Memory B cell (primary cell): ENCODE results near the gene PIP5K1B.

ENCODE experiments used
- ATAC-seq: fragments of 150-1000 bp; cut with Tn5 transposase; 2 replicates; pipeline ENCODE4 v1.10.0; 2021; ENCODE audit warnings: low read depth, mild to moderate bottlenecking, moderate library complexity
- DNase-seq, 2 donors: peaks; one replicate each; pipeline ENCODE4 v3.0.0; 2022; ENCODE audit warnings: low spot score in 2 of 2
- H3K27ac Mint-ChIP-seq: one replicate; pipeline ENCODE4 v1.8.0; 2022; ENCODE audit warnings: mild to moderate bottlenecking, moderate library complexity, mixed read lengths
- H3K27me3 Mint-ChIP-seq: one replicate; pipeline ENCODE4 v1.8.0; 2022; ENCODE audit warnings: mixed read lengths
- H3K36me3 Mint-ChIP-seq: one replicate; pipeline ENCODE4 v1.8.0; 2022; ENCODE audit warnings: mild to moderate bottlenecking, mixed read lengths
- H3K4me1 Mint-ChIP-seq: one replicate; pipeline ENCODE4 v1.8.0; 2022; ENCODE audit warnings: mixed read lengths
- H3K4me3 Mint-ChIP-seq: one replicate; pipeline ENCODE4 v1.8.0; 2022; ENCODE audit warnings: mild to moderate bottlenecking, moderate library complexity, mixed read lengths
- H3K9me3 Mint-ChIP-seq: one replicate; pipeline ENCODE4 v1.8.0; 2022; ENCODE audit warnings: mixed read lengths

The PIP5K1B gene

GRCh38 chr9:69009708-69010107 is 304.7 kb downstream of the PIP5K1B start:
- ATAC-seq = no peak

DNA sequence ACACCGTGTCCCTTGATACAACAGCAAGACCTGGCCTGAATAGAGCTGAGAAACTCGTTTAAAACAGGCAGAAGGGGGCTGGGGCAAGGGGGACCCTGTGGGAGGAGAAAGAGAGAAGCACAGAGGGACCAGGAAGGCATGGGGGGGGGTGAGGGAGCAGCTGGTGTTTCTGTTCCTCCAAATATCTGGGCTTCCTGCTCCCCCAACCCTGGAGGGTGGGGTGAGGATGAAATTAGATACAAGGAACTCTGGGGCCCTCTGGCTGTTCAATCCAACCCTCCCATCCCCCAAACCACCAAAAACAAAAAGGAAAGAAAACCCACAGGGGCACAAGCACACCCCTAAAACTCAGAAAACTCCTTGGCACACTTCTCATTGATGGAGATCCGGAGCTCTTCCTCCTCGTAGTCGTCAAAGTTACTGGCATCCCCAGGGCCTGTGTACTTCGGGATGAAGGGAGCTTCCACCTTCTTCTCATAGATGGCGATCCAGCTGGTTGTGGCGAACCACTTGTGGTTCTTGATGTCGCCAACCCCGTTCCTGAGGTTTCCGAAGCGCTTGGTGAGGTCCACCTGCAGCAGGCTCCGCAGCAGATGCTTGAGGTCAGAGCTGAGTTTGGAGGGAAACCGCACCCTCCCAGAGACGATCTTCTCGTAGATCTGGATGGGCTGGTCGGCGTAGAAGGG is 307.8 kb downstream of the PIP5K1B start:
- H3K4me3 Mint-ChIP-seq = peak overlapping the region; percentile 42
- ATAC-seq = peak; percentile 53
- H3K9me3 Mint-ChIP-seq = no peaks in the 10 kb centered on the region
- H3K4me1 Mint-ChIP-seq = peaks cover 7% of the 10 kb centered on the region
- DNase-seq = no peak
- peaks cover 10% of the 10 kb centered on the region for H3K36me3 Mint-ChIP-seq
- H3K27me3 Mint-ChIP-seq = no peaks in the 10 kb centered on the region
- H3K27ac Mint-ChIP-seq = peak overlapping the region; percentile 58

More at GRCh38 chr9:69009708-69010107, 304.7 kb downstream of the PIP5K1B start:
- Mint-ChIP-seq H3K36me3 (peaks cover 13% of the 10 kb centered on the region), H3K9me3 (no peaks in the 10 kb centered on the region), H3K27ac (no peak overlapping the region), H3K4me3 (no peak overlapping the region), H3K27me3 (no peaks in the 10 kb centered on the region), H3K4me1 (peaks cover 7% of the 10 kb centered on the region)
- no peak for DNase-seq

DNA sequence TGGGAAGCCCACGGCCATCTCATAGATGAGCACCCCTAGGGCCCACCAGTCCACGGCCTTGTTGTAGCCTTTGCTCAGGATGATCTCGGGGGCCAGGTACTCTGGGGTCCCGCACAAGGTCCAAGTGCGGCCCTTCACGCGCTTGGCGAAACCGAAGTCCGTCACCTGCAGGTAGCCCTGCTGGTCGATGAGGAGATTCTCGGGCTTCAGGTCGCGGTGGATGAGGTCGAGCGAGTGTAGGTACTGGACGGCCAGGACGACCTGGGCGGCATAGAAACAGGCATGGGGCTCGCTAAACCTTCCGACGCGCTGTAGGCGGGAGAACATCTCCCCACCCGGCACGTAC is 308.3 kb downstream of the PIP5K1B start:
- Mint-ChIP-seq H3K4me1 (peaks cover 7% of the 10 kb centered on the region), H3K9me3 (no peaks in the 10 kb centered on the region), H3K4me3 (no peak overlapping the region), H3K27ac (no peak overlapping the region), H3K27me3 (no peaks in the 10 kb centered on the region), H3K36me3 (peaks cover 5% of the 10 kb centered on the region)
- no peak for DNase-seq
- ATAC-seq = no peak

GRCh38 chr9:69014013-69014412 is 309.0 kb downstream of the PIP5K1B start, which contains the start of gene PRKACG:
Gene PRKACG (minus strand): TSS chr9:69014113. CDS start chr9:69014092, 21 bp downstream.
- Mint-ChIP-seq H3K36me3 (peaks cover 3% of the 10 kb centered on the region), H3K4me1 (peaks cover 7% of the 10 kb centered on the region), H3K27ac (peak within 1 kb of the TSS; percentile 58), H3K27me3 (no peaks in the 10 kb centered on the region), H3K4me3 (peak within 1 kb of the TSS; percentile 42), H3K9me3 (no peaks in the 10 kb centered on the region)
- no peak for ATAC-seq
- no peak for DNase-seq

DNA sequence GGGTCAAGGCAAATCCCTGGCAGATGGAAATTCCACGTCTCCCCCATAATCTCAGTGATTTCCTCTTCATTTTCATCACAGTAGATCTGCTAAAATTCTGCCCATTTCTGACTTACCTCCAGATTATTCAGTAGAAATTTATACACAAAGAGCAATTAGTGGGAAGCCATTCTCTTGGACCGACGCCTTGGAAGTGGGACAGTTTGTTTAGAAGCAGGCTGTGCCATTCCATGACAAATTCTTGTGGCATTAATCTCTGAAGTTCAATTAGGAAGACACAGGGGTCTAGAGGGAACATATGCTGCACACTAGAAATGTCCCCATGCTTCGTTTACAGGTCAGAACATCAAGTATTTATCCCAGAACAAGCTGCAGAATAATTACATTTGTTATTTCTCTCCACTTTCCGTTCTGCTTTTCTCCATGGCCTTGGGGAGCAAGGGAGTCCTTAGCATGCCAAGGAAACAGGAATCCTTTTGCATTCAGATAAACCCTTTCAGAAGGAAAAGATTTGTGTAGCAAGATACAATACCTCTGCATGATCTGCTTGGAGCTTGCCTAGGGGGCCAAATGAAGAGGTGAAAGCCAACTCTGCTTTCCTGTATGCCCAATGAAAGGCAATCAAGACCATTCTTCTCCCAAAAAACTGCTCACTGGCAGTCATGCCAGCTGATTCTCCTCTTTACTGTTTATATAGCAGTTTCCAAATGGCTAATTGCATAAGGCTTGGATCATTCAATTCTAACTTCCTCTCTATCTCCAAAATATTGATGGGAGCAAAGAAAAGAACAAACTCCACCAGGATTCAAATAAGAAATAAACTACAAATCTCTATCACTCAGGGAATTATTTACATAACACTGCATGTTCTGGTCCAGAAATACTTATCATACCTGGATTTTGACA is 311.4 kb downstream of the PIP5K1B start:
- H3K4me3 Mint-ChIP-seq = no peak overlapping the region
- ATAC-seq = no peak
- H3K27ac Mint-ChIP-seq = no peak overlapping the region
- no peaks in the 10 kb centered on the region for H3K36me3 Mint-ChIP-seq
- H3K4me1 Mint-ChIP-seq = peaks cover 7% of the 10 kb centered on the region
- no peaks in the 10 kb centered on the region for H3K9me3 Mint-ChIP-seq
- no peak for DNase-seq
- H3K27me3 Mint-ChIP-seq = no peaks in the 10 kb centered on the region

GRCh38 chr9:69018737-69019136 is 313.7 kb downstream of the PIP5K1B start:
- Mint-ChIP-seq H3K4me3 (no peak overlapping the region), H3K27me3 (peaks cover 2% of the 10 kb centered on the region), H3K36me3 (no peaks in the 10 kb centered on the region), H3K27ac (no peak overlapping the region), H3K4me1 (no peaks in the 10 kb centered on the region), H3K9me3 (no peaks in the 10 kb centered on the region)
- DNase-seq = no peak
- ATAC-seq = no peak

DNA sequence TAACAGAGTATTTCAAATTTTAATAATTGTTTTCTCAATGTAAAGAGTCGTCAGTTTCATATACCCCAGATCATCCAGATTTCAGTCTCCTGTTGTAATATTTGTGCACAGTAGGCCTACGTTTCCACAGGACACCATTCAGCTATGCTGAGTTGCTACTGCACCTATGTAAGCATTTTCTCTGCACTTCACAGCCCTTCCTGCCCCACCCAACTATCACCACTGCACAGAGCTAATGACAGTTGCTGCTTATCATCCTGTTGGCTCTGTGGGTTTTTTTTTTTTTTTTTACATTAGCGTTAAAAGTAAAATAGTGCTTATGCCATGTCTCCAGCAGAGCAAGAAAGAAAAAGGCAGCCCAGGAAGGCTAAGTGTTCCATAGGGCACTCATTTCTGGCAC is 314.8 kb downstream of the PIP5K1B start:
- ATAC-seq (no peak), DNase-seq (no peak)
- no peaks in the 10 kb centered on the region for H3K4me1 Mint-ChIP-seq
- H3K36me3 Mint-ChIP-seq = no peaks in the 10 kb centered on the region
- no peaks in the 10 kb centered on the region for H3K9me3 Mint-ChIP-seq
- peaks cover 6% of the 10 kb centered on the region for H3K27me3 Mint-ChIP-seq
- H3K4me3 Mint-ChIP-seq = no peak overlapping the region
- H3K27ac Mint-ChIP-seq = no peak overlapping the region

GRCh38 chr9:69020301-69021145 is 315.5 kb downstream of the PIP5K1B start:
- Mint-ChIP-seq H3K27ac (no peak overlapping the region), H3K4me3 (no peak overlapping the region), H3K27me3 (peaks cover 6% of the 10 kb centered on the region), H3K4me1 (no peaks in the 10 kb centered on the region), H3K9me3 (no peaks in the 10 kb centered on the region), H3K36me3 (no peaks in the 10 kb centered on the region)
- ATAC-seq (no peak), DNase-seq (no peak)

GRCh38 chr9:69023650-69024049 is 318.6 kb downstream of the PIP5K1B start:
- Mint-ChIP-seq H3K4me3 (no peak overlapping the region), H3K9me3 (no peaks in the 10 kb centered on the region), H3K27ac (no peak overlapping the region), H3K4me1 (peaks cover 6% of the 10 kb centered on the region), H3K27me3 (peaks cover 7% of the 10 kb centered on the region), H3K36me3 (no peaks in the 10 kb centered on the region)
- DNase-seq = no peak
- ATAC-seq = no peak

- H3K27me3 Mint-ChIP-seq = peaks cover 7% of the 10 kb centered on the region
- H3K36me3 Mint-ChIP-seq = no peaks in the 10 kb centered on the region
- H3K4me3 Mint-ChIP-seq = no peak overlapping the region
- ATAC-seq = peak; percentile 81
- peak; percentile 30 to 45 for DNase-seq
- peaks cover 6% of the 10 kb centered on the region for H3K4me1 Mint-ChIP-seq
- no peaks in the 10 kb centered on the region for H3K9me3 Mint-ChIP-seq
- no peak overlapping the region for H3K27ac Mint-ChIP-seq
Observed at GRCh38 chr9:69027355-69028097, 322.5 kb downstream of the PIP5K1B start.

DNA sequence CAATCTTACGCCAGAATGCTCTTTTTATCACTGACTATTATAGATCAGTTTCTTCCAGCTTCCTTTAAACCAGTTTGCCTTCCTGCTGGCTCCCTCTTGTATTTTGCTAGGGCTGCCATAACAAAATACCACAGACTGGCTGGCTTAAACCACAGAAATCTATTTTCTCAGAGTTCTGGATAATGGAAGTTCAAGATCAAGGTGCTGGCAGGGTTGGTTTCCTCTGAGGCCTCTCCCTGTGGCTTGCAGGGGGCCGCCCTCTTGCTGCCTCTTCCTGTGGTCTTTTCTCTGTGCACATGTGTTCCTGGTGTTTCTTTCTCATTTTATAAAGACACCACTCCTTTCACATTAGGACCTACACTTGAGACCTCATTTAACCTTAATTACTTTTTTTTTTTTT is 323.7 kb downstream of the PIP5K1B start:
- DNase-seq (no peak), ATAC-seq (no peak)
- Mint-ChIP-seq H3K4me3 (no peak overlapping the region), H3K27me3 (peaks cover 5% of the 10 kb centered on the region), H3K9me3 (no peaks in the 10 kb centered on the region), H3K36me3 (no peaks in the 10 kb centered on the region), H3K27ac (no peak overlapping the region), H3K4me1 (peaks cover 6% of the 10 kb centered on the region)

GRCh38 chr9:69029535-69029934 is 324.5 kb downstream of the PIP5K1B start:
- ATAC-seq (no peak), DNase-seq (no peak)
- Mint-ChIP-seq H3K4me3 (no peak overlapping the region), H3K27ac (no peak overlapping the region), H3K27me3 (peaks cover 1% of the 10 kb centered on the region), H3K9me3 (no peaks in the 10 kb centered on the region), H3K36me3 (no peaks in the 10 kb centered on the region), H3K4me1 (peaks cover 6% of the 10 kb centered on the region)

DNA sequence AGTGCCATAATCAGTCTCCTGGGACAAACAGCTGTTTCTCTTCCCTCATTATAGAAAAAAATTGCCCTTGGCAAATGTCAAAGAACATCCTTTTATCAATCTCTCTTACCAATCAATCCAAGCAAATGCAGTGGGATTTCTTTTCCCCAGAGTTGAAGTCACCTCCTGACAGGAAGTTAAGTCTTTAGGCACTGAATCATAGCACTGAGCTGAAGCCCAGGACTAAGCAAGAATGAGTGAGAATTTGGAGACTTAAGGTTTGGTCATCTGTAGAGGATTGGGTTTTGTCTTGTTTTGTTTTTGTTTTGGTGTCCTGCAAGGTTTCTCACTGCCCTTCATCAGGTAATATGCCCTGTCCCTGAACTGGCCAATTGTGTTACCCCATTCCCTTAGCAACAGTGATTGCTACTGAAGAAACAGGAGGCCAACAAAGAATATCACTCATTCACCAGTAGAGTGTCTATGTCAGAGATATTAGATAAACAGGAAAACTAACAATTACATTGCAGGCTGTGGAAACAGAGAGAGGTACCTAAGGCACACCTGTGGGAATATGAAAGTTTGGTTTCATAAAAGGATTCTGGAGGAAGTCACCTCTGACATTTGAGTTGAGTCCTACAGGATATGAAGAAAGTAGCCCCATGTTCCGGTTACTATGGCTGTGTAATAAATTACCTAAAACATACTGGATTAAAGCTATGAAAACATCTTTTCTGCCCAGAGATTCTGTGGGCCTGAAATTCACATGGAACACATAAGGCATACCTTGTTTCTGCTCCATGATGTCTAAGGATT is 326.0 kb downstream of the PIP5K1B start:
- no peak for ATAC-seq
- no peaks in the 10 kb centered on the region for H3K36me3 Mint-ChIP-seq
- H3K4me3 Mint-ChIP-seq = no peak overlapping the region
- H3K27ac Mint-ChIP-seq = no peak overlapping the region
- peaks cover 7% of the 10 kb centered on the region for H3K4me1 Mint-ChIP-seq
- DNase-seq = no peak
- H3K9me3 Mint-ChIP-seq = no peaks in the 10 kb centered on the region
- no peaks in the 10 kb centered on the region for H3K27me3 Mint-ChIP-seq
